Measurements from ENCODE around the gene CDH23. TPM values are rescaled to one million over a fixed set of nuclear protein-coding genes. Genes with fewer than 3 reads are reported as not detected.

The CDH23 gene
- polyA plus RNA-seq, 1 donor from 2014 or later: 6.6 TPM

DNA sequence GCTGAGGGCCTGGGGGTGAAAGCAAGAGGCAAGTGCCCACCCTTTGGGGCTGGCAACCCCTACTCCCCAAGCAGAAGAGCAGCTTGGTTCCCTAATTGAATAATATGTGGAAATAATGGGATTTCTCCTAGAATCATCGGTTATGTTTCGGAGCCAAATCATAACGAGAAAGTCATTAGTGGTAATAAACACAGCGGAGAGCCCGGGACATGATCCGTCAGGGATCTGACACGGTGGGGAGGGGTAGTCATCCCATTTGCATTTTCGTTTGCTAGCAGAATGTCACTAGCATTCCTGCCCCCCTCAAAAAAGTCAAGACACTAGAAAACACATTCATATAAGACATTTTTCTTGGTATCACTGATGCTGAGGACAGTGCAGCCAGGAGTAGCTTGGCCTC, 140.4 kb downstream of the CDH23 start:
- Histone ChIP-seq H4K20me1 (ENCODE audit: insufficient read depth) (no peaks in the 10 kb centered on the region), H3K4me3 (ENCODE audit: low read length) (no peak overlapping the region), H3K79me2 (replicated peaks; ENCODE audit: insufficient read depth, low read length) (no peaks in the 10 kb centered on the region), H3K36me3 (ENCODE audit: insufficient read depth, low read length) (no peaks in the 10 kb centered on the region), H3K27ac (ENCODE audit: low read length) (no peak overlapping the region), H3K9me3 (ENCODE audit: low read length) (no peaks in the 10 kb centered on the region), H3K9me2 (ENCODE audit: insufficient read depth, low read length) (no peaks in the 10 kb centered on the region), H3K4me2 (ENCODE audit: low read length) (no peak overlapping the region), H3K27me3 (ENCODE audit: insufficient read depth, low read depth, low read length) (no peaks in the 10 kb centered on the region), H2AFZ (ENCODE audit: low read depth, low read length) (no peak overlapping the region), H3K9ac (ENCODE audit: low read length) (no peak overlapping the region), H3F3A (ENCODE audit: insufficient read depth, low read length, poor library complexity, severe bottlenecking) (no peaks in the 10 kb centered on the region)
- no peak for TF ChIP-seq SMC3 (conservative IDR thresholded peaks at IDR 0.05; ENCODE audit: poor library complexity)
- TF ChIP-seq, protein P1, sequence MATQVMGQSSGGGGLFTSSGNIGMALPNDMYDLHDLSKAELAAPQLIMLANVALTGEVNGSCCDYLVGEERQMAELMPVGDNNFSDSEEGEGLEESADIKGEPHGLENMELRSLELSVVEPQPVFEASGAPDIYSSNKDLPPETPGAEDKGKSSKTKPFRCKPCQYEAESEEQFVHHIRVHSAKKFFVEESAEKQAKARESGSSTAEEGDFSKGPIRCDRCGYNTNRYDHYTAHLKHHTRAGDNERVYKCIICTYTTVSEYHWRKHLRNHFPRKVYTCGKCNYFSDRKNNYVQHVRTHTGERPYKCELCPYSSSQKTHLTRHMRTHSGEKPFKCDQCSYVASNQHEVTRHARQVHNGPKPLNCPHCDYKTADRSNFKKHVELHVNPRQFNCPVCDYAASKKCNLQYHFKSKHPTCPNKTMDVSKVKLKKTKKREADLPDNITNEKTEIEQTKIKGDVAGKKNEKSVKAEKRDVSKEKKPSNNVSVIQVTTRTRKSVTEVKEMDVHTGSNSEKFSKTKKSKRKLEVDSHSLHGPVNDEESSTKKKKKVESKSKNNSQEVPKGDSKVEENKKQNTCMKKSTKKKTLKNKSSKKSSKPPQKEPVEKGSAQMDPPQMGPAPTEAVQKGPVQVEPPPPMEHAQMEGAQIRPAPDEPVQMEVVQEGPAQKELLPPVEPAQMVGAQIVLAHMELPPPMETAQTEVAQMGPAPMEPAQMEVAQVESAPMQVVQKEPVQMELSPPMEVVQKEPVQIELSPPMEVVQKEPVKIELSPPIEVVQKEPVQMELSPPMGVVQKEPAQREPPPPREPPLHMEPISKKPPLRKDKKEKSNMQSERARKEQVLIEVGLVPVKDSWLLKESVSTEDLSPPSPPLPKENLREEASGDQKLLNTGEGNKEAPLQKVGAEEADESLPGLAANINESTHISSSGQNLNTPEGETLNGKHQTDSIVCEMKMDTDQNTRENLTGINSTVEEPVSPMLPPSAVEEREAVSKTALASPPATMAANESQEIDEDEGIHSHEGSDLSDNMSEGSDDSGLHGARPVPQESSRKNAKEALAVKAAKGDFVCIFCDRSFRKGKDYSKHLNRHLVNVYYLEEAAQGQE (IDR thresholded peaks at IDR 0.05; ENCODE audit: borderline replicate concordance): no peak
- TF ChIP-seq EZH2 (IDR thresholded peaks at IDR 0.05; ENCODE audit: borderline replicate concordance, insufficient read depth, low read length, poor library complexity, severe bottlenecking): no peak
- TF ChIP-seq EP300 (conservative IDR thresholded peaks at IDR 0.05; ENCODE audit: poor library complexity, severe bottlenecking): no peak
- TF ChIP-seq RAD21 (conservative IDR thresholded peaks at IDR 0.05): no peak
- TF ChIP-seq, protein P2, sequence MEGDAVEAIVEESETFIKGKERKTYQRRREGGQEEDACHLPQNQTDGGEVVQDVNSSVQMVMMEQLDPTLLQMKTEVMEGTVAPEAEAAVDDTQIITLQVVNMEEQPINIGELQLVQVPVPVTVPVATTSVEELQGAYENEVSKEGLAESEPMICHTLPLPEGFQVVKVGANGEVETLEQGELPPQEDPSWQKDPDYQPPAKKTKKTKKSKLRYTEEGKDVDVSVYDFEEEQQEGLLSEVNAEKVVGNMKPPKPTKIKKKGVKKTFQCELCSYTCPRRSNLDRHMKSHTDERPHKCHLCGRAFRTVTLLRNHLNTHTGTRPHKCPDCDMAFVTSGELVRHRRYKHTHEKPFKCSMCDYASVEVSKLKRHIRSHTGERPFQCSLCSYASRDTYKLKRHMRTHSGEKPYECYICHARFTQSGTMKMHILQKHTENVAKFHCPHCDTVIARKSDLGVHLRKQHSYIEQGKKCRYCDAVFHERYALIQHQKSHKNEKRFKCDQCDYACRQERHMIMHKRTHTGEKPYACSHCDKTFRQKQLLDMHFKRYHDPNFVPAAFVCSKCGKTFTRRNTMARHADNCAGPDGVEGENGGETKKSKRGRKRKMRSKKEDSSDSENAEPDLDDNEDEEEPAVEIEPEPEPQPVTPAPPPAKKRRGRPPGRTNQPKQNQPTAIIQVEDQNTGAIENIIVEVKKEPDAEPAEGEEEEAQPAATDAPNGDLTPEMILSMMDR (IDR thresholded peaks at IDR 0.05; ENCODE audit: poor library complexity, severe bottlenecking): no peak
- TF ChIP-seq MXI1 (conservative IDR thresholded peaks at IDR 0.05; ENCODE audit: poor library complexity, severe bottlenecking): no peak
- no peak for TF ChIP-seq TAF1 (IDR thresholded peaks at IDR 0.05; ENCODE audit: low read depth)
- TF ChIP-seq POLR2AphosphoS5 (IDR thresholded peaks at IDR 0.05): no peak

DNA sequence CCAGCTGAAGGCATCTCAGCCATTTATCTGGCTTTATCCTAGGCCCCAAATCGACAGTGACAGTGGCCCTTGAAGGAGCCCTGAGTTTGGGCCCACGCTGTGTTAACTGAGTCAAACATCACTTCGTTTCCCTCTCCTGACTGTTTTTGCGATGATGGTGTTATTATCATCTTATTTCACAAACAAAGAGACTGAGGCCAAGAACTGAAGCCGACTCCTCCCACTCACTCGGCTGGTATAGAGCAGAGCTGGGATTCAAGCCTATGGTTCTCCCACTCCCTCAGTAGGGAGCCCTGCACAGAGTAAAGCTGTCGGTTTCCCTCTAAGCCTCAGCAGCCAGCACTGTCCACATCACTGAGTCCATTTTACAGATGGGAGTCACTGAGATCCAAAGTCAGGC, 141.0 kb downstream of the CDH23 start:
- Histone ChIP-seq H2AFZ (ENCODE audit: low read depth, low read length) (no peak overlapping the region), H4K20me1 (ENCODE audit: insufficient read depth) (no peaks in the 10 kb centered on the region), H3K27me3 (ENCODE audit: insufficient read depth, low read depth, low read length) (no peaks in the 10 kb centered on the region), H3K27ac (ENCODE audit: low read length) (no peak overlapping the region), H3K4me3 (ENCODE audit: low read length) (no peak overlapping the region), H3K79me2 (replicated peaks; ENCODE audit: insufficient read depth, low read length) (no peaks in the 10 kb centered on the region), H3K9ac (ENCODE audit: low read length) (no peak overlapping the region), H3K36me3 (ENCODE audit: insufficient read depth, low read length) (no peaks in the 10 kb centered on the region), H3K9me3 (ENCODE audit: low read length) (no peaks in the 10 kb centered on the region), H3K9me2 (ENCODE audit: insufficient read depth, low read length) (no peaks in the 10 kb centered on the region), H3F3A (ENCODE audit: insufficient read depth, low read length, poor library complexity, severe bottlenecking) (no peaks in the 10 kb centered on the region), H3K4me2 (ENCODE audit: low read length) (no peak overlapping the region)
- TF ChIP-seq EZH2 (IDR thresholded peaks at IDR 0.05; ENCODE audit: borderline replicate concordance, insufficient read depth, low read length, poor library complexity, severe bottlenecking): no peak
- TF ChIP-seq, protein P2 (IDR thresholded peaks at IDR 0.05; ENCODE audit: poor library complexity, severe bottlenecking): no peak
- no peak for TF ChIP-seq POLR2AphosphoS5 (IDR thresholded peaks at IDR 0.05)
- TF ChIP-seq TAF1 (IDR thresholded peaks at IDR 0.05; ENCODE audit: low read depth): no peak
- TF ChIP-seq RAD21 (conservative IDR thresholded peaks at IDR 0.05): no peak
- TF ChIP-seq, protein P1 (IDR thresholded peaks at IDR 0.05; ENCODE audit: borderline replicate concordance): no peak
- no peak for TF ChIP-seq EP300 (conservative IDR thresholded peaks at IDR 0.05; ENCODE audit: poor library complexity, severe bottlenecking)

All from neural cell (in vitro differentiated cells).